ENCODE data around the gene DUSP2.

The DUSP2 gene

DNA sequence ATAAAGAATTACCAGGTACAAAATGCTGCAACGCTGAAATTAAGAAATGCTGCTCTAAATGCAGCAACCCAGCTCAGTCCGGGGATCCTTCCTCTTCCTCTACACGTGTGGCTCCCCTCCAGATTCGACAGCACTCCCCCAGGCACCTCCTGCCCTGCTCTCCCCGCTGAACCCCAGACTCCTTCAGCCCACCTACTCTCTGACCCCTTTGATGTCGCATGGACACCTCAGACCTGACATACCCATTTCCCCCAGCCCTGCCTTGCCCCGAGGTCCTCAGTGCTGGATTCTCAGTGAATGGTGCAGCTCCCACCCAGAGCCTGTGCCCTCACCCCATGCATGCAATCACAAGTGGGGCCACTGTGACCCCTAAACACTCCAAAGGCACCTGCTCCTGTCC lies 24.2 kb downstream of the DUSP2 start:
- Histone ChIP-seq H2BK5ac (ENCODE audit: low read length) (no peak overlapping the region), H3K27ac (ENCODE audit: low read depth, low read length) (no peak overlapping the region), H3K4me1 (ENCODE audit: control insufficient read depth, low read depth, low read length) (no peaks in the 10 kb centered on the region), H3K27me3 (ENCODE audit: insufficient read depth, low read length, poor library complexity) (no peaks in the 10 kb centered on the region), H4K5ac (ENCODE audit: low read length) (no peak overlapping the region), H4K8ac (ENCODE audit: low read depth, low read length) (no peak overlapping the region), H3K79me2 (ENCODE audit: control insufficient read depth, insufficient read depth, low read length) (no peaks in the 10 kb centered on the region), H3K56ac (ENCODE audit: low read length) (no peak overlapping the region), H2AK5ac (ENCODE audit: low read length) (no peak overlapping the region), H3K4ac (ENCODE audit: low read depth, low read length) (no peak overlapping the region), H3K9ac (ENCODE audit: low read length) (no peak overlapping the region), H2BK120ac (ENCODE audit: low read depth, low read length) (no peak overlapping the region), H2BK15ac (replicated peaks; ENCODE audit: low read depth) (no peak overlapping the region), H3K18ac (ENCODE audit: low read length) (no peak overlapping the region), H3K4me2 (ENCODE audit: low read length) (no peak overlapping the region), H3K79me1 (ENCODE audit: low read length) (no peaks in the 10 kb centered on the region), H3K23ac (ENCODE audit: low read length) (no peak overlapping the region), H3K36me3 (ENCODE audit: control insufficient read depth, insufficient read depth, low read length) (no peaks in the 10 kb centered on the region), H3K4me3 (ENCODE audit: low read length) (no peak overlapping the region)
- DNase-seq: no peak
- WGBS (ENCODE audit: extremely low coverage, insufficient coverage, low lambda C conversion rate): no CpG with 5 or more reads among the region's 7 CpGs

GRCh38 chr2:96120091-96120720 lies 25.0 kb downstream of the DUSP2 start:
- Histone ChIP-seq H3K4me3 (ENCODE audit: low read length) (no peak overlapping the region), H4K5ac (ENCODE audit: low read length) (no peak overlapping the region), H3K27ac (ENCODE audit: low read depth, low read length) (no peak overlapping the region), H4K8ac (ENCODE audit: low read depth, low read length) (no peak overlapping the region), H3K79me1 (ENCODE audit: low read length) (no peaks in the 10 kb centered on the region), H3K36me3 (ENCODE audit: control insufficient read depth, insufficient read depth, low read length) (no peaks in the 10 kb centered on the region), H3K4me1 (ENCODE audit: control insufficient read depth, low read depth, low read length) (no peaks in the 10 kb centered on the region), H2BK120ac (ENCODE audit: low read depth, low read length) (no peak overlapping the region), H3K9ac (ENCODE audit: low read length) (no peak overlapping the region), H2AK5ac (ENCODE audit: low read length) (no peak overlapping the region), H3K23ac (ENCODE audit: low read length) (no peak overlapping the region), H2BK15ac (replicated peaks; ENCODE audit: low read depth) (no peak overlapping the region), H3K18ac (ENCODE audit: low read length) (no peak overlapping the region), H3K79me2 (ENCODE audit: control insufficient read depth, insufficient read depth, low read length) (no peaks in the 10 kb centered on the region), H3K4me2 (ENCODE audit: low read length) (no peak overlapping the region), H3K27me3 (ENCODE audit: insufficient read depth, low read length, poor library complexity) (no peaks in the 10 kb centered on the region), H3K56ac (ENCODE audit: low read length) (no peak overlapping the region), H2BK5ac (ENCODE audit: low read length) (no peak overlapping the region), H3K4ac (ENCODE audit: low read depth, low read length) (no peak overlapping the region)
- DNase-seq: no peak
- WGBS (ENCODE audit: extremely low coverage, insufficient coverage, low lambda C conversion rate): no CpG with 5 or more reads among the region's 11 CpGs

GRCh38 chr2:96119389-96119751 lies 25.9 kb downstream of the DUSP2 start:
- no peak overlapping the region for H3K56ac ChIP-seq (ENCODE audit: low read length)
- no peaks in the 10 kb centered on the region for H3K79me2 ChIP-seq (ENCODE audit: control insufficient read depth, insufficient read depth, low read length)
- no peaks in the 10 kb centered on the region for H3K4me1 ChIP-seq (ENCODE audit: control insufficient read depth, low read depth, low read length)
- H3K9ac ChIP-seq (ENCODE audit: low read length): no peak overlapping the region
- H3K36me3 ChIP-seq (ENCODE audit: control insufficient read depth, insufficient read depth, low read length): no peaks in the 10 kb centered on the region
- no peak overlapping the region for H3K18ac ChIP-seq (ENCODE audit: low read length)
- H3K4ac ChIP-seq (ENCODE audit: low read depth, low read length): no peak overlapping the region
- H3K4me3 ChIP-seq (ENCODE audit: low read length): no peak overlapping the region
- no peaks in the 10 kb centered on the region for H3K79me1 ChIP-seq (ENCODE audit: low read length)
- H2BK120ac ChIP-seq (ENCODE audit: low read depth, low read length): no peak overlapping the region
- no peak for DNase-seq
- no peak overlapping the region for H2BK15ac ChIP-seq (replicated peaks; ENCODE audit: low read depth)
- no peaks in the 10 kb centered on the region for H3K27me3 ChIP-seq (ENCODE audit: insufficient read depth, low read length, poor library complexity)
- WGBS (ENCODE audit: extremely low coverage, insufficient coverage, low lambda C conversion rate): no CpG with 5 or more reads among the region's 5 CpGs
- H3K23ac ChIP-seq (ENCODE audit: low read length): no peak overlapping the region
- H4K8ac ChIP-seq (ENCODE audit: low read depth, low read length): no peak overlapping the region
- H3K27ac ChIP-seq (ENCODE audit: low read depth, low read length): no peak overlapping the region
- no peak overlapping the region for H3K4me2 ChIP-seq (ENCODE audit: low read length)
- no peak overlapping the region for H4K5ac ChIP-seq (ENCODE audit: low read length)
- no peak overlapping the region for H2BK5ac ChIP-seq (ENCODE audit: low read length)
- no peak overlapping the region for H2AK5ac ChIP-seq (ENCODE audit: low read length)

GRCh38 chr2:96118698-96119388 lies 26.4 kb downstream of the DUSP2 start:
- H2BK120ac ChIP-seq (ENCODE audit: low read depth, low read length): no peak overlapping the region
- H3K18ac ChIP-seq (ENCODE audit: low read length): no peak overlapping the region
- H3K23ac ChIP-seq (ENCODE audit: low read length): no peak overlapping the region
- no peaks in the 10 kb centered on the region for H3K79me1 ChIP-seq (ENCODE audit: low read length)
- no peaks in the 10 kb centered on the region for H3K4me1 ChIP-seq (ENCODE audit: control insufficient read depth, low read depth, low read length)
- H3K27me3 ChIP-seq (ENCODE audit: insufficient read depth, low read length, poor library complexity): no peaks in the 10 kb centered on the region
- no peaks in the 10 kb centered on the region for H3K79me2 ChIP-seq (ENCODE audit: control insufficient read depth, insufficient read depth, low read length)
- no peak for DNase-seq
- H2BK5ac ChIP-seq (ENCODE audit: low read length): no peak overlapping the region
- no peak overlapping the region for H3K56ac ChIP-seq (ENCODE audit: low read length)
- no peak overlapping the region for H3K4me2 ChIP-seq (ENCODE audit: low read length)
- no peak overlapping the region for H4K8ac ChIP-seq (ENCODE audit: low read depth, low read length)
- no peak overlapping the region for H3K9ac ChIP-seq (ENCODE audit: low read length)
- H3K27ac ChIP-seq (ENCODE audit: low read depth, low read length): no peak overlapping the region
- no peak overlapping the region for H3K4ac ChIP-seq (ENCODE audit: low read depth, low read length)
- no peak overlapping the region for H2BK15ac ChIP-seq (replicated peaks; ENCODE audit: low read depth)
- no peak overlapping the region for H4K5ac ChIP-seq (ENCODE audit: low read length)
- no peaks in the 10 kb centered on the region for H3K36me3 ChIP-seq (ENCODE audit: control insufficient read depth, insufficient read depth, low read length)
- no peak overlapping the region for H2AK5ac ChIP-seq (ENCODE audit: low read length)
- no peak overlapping the region for H3K4me3 ChIP-seq (ENCODE audit: low read length)
- whole genome bisulfite sequencing (ENCODE audit: extremely low coverage, insufficient coverage, low lambda C conversion rate): no CpG with 5 or more reads among the region's 13 CpGs

DNA sequence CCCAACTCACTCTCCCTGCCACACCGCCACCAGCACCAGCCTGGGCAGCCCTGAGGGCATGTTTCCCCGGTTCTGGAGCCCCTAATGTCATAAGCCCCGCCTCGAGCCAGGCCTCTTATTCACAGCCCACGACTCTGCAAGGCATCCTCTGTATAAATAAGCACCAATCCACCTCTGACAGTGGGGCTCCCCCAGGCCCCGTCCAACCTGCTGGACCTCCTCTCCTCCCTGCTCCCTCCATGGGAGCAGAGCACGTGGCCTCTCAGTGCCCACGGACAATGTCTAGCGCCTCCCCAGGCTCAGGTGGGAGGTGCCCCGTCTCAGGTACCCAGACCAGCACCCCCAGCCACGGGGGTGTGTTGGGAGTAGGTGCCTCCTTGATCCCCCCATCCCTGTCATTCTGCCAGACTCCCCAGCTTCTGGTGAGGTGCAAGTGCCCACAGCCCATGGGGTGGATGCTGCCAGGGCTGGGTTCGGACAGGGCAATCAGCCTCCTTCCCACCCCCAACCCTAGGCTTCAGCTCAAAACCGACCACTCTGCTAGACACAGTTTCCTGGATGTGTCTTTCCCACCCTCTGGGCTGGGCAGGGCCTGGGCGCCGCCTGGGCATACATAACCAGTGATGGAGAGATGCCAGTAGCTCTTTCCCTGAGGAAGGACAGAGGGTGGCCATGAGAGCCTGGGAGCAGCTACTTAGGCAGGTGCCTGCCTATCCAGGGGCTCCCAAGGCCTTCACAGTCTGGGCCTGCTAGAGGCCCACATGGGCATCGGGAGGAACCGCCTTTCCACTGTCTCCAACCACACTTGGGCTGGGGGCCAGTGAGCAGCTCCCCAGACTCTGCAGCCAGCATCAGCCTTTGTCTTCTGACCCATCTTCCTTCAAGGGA lies 27.3 kb downstream of the DUSP2 start:
- Histone ChIP-seq H4K8ac (ENCODE audit: low read depth, low read length) (no peak overlapping the region), H3K18ac (ENCODE audit: low read length) (no peak overlapping the region), H4K5ac (ENCODE audit: low read length) (no peak overlapping the region), H3K4me2 (ENCODE audit: low read length) (no peak overlapping the region), H2BK15ac (replicated peaks; ENCODE audit: low read depth) (no peak overlapping the region), H2AK5ac (ENCODE audit: low read length) (no peak overlapping the region), H3K4me3 (ENCODE audit: low read length) (no peak overlapping the region), H2BK120ac (ENCODE audit: low read depth, low read length) (no peak overlapping the region), H3K4ac (ENCODE audit: low read depth, low read length) (no peak overlapping the region), H3K79me1 (ENCODE audit: low read length) (no peaks in the 10 kb centered on the region), H3K36me3 (ENCODE audit: control insufficient read depth, insufficient read depth, low read length) (no peaks in the 10 kb centered on the region), H3K79me2 (ENCODE audit: control insufficient read depth, insufficient read depth, low read length) (no peaks in the 10 kb centered on the region), H3K56ac (ENCODE audit: low read length) (no peak overlapping the region), H3K23ac (ENCODE audit: low read length) (no peak overlapping the region), H3K27ac (ENCODE audit: low read depth, low read length) (no peak overlapping the region), H3K27me3 (ENCODE audit: insufficient read depth, low read length, poor library complexity) (no peaks in the 10 kb centered on the region), H3K4me1 (ENCODE audit: control insufficient read depth, low read depth, low read length) (no peaks in the 10 kb centered on the region), H2BK5ac (ENCODE audit: low read length) (no peak overlapping the region), H3K9ac (ENCODE audit: low read length) (no peak overlapping the region)
- no CpG with 5 or more reads among the region's 17 CpGs for WGBS (ENCODE audit: extremely low coverage, insufficient coverage, low lambda C conversion rate)
- DNase-seq: no peak
